Activated T-cell treated with anti-CD3 and anti-CD28 coated beads for 1 hour (primary cell): ENCODE results near the gene PTPRN.

ENCODE experiments used
- DNase-seq: peaks from one replicate; pipeline ENCODE4 v3.0.0-alpha.2; 2020; ENCODE audit warnings: low read depth

PTPRN gene

DNA sequence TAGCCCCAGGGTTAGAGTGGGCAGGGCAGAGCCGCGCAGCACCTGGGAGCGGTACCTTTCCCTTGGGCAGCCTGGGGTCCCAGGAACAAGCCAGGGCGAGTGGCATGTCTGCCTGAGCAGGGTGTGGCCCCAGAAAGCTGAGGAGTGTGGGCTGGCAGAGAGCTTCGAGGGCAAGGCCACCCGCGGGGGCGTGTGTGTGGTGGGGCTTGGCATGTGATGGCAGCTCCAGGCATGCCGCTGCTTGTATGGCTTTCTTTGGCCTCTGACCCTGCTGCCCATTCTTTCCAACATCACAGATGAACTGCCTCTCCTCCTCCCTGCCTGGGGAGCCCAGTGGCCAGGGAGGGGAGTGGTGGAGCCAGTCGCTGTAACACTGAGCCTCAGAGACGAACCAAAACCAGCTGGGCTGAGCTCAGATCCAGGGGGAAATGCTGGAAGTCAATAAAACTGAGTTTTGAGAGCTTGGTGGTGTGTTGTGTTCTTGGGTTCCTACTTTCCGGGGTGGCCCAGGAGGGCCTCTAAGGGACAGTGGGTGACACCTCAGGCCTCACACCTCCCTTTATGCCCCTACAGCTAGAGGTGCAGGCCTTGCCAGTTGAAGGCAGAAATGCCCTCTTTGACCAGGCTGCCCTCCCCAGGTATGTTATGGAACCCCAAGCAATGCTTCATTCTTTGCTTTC lies 22.6 kb downstream of the PTPRN start:
- no peak for DNase-seq

DNA sequence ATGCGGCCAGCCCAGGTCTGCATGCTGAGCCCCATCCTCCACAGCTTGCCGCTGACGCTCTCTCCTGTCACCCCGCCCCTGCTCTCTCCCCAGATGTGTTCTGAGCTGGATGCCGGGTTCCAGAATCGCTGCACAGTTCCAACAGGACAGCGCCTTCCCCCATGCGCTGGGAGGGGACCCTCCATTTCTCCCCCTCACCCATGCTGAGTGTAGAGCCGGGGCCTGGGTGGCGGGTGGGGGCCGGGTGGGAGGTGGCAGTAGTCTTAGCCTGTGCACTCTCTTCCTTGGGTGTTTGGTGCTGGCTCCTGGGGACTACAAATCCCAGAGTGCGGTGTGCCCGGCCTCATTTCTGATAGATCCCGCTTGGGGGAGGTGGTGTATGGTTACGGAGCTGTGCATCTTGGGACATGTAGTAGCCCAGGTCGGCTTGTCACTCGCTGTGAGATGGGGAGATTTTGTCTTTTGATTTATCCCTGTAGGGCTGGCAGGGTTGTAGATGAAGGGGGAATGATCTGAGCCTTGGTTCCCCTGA lies 23.2 kb downstream of the PTPRN start:
- DNase-seq: no peak

- DNase-seq: no peak
These were observed 23.8 kb downstream of the PTPRN start for GRCh38 chr2:219285373-219285735.

DNA sequence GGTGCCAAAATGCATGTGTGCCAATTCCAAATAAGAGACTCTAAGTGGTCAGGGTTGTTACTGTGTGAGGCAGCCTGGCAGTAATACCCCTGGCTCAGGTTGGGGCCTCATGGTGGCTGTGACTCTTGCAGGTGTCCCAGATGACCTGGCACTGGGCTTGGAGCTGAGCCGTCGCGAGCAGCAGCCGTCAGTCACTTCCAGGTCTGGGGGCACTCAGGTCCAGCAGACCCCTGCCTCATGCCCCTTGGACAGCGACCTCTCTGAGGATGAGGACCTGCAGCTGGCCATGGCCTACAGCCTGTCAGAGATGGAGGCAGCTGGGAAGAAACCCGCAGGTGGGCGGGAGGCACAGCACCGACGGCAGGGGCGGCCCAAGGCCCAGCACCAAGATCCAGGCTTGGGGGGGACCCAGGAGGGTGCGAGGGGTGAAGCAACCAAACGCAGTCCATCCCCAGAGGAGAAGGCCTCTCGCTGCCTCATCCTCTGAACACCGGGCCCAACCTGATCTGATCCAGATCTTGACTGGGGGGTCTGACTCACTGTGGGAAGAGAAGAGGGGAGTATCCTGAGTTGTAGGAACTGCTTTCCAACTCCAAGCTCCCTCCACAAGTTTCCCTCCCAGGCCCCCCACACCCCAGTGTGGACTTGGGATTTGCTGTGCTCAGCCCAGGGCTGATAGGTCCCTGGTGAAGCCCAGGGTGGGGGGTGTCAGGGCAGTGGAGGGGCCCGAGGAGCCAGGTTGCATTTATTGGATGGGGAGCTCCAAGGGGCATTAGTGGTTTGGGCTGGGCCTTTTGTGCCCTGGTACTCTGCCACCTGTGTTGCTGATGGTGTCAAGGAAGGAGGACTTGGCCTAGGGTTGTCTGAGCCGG lies 24.5 kb downstream of the PTPRN start:
- no peak for DNase-seq

DNA sequence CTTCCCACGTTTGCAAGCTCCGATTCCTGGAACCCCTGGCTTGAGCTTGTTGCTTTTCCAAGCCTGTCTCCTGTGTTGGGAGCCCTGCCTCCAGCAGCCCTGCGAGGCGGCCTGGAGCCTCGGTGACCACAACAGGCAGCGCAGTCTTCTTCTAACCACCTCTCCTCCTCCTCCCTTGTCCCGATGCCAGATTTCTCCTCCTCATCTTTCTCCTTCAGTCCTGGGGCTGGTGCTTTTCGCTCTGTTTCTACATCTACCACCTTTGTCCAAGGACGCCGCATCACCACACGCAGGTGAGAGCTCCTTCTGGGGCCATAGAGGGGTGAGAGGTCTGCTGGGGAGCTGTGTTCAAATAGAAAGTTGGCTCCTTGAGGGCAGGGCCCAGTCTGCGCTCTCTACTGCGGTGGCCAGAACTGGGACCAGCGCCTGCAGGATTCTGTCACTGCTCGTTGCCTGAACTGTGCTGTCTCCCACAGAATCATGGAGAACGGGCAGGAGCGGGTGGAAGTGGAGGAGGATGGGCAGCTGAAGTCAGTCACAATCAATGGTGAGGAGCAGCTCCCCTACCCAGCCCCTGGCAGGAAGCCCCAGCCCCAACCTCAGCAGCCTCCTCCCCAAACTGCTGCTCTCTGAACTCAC lies 26.1 kb downstream of the PTPRN start:
- no peak for DNase-seq

- no peak for DNase-seq
These were observed 26.8 kb downstream of the PTPRN start for GRCh38 chr2:219282375-219282774.

GRCh38 chr2:219281588-219281987 lies 27.6 kb downstream of the PTPRN start:
- DNase-seq: no peak

DNA sequence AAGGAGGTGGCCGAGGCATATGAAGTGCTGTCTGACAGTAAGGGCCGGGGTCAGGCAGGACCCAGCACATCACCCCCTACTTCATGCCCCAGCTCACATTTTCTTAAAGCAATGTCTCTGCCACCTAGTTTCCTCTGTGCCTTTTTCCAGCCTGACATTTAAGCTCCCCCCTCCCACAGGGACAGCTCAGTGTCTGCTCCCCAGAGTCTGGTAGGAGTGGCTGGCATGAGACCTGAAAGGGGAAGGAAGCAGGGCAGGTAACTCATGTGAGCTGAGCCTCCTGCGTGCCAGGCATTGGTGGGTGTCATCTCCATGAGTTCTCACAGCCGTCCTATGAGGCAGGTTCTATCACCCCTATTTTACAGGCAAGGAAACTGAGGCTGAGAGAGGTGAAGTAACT lies 28.6 kb downstream of the PTPRN start:
- no peak for DNase-seq

GRCh38 chr2:219279916-219280516 lies 29.2 kb downstream of the PTPRN start:
- DNase-seq: no peak

GRCh38 chr2:219279151-219279915 lies 29.9 kb downstream of the PTPRN start, which contains the start of gene DNAJB2:
Gene DNAJB2, plus strand, starts transcription at chr2:219279366. Its CDS starts 468 bp downstream, at chr2:219279834.
- peak; percentile 96 for DNase-seq

GRCh38 chr2:219278655-219279150 lies 30.5 kb downstream of the PTPRN start:
- no peak for DNase-seq

DNA sequence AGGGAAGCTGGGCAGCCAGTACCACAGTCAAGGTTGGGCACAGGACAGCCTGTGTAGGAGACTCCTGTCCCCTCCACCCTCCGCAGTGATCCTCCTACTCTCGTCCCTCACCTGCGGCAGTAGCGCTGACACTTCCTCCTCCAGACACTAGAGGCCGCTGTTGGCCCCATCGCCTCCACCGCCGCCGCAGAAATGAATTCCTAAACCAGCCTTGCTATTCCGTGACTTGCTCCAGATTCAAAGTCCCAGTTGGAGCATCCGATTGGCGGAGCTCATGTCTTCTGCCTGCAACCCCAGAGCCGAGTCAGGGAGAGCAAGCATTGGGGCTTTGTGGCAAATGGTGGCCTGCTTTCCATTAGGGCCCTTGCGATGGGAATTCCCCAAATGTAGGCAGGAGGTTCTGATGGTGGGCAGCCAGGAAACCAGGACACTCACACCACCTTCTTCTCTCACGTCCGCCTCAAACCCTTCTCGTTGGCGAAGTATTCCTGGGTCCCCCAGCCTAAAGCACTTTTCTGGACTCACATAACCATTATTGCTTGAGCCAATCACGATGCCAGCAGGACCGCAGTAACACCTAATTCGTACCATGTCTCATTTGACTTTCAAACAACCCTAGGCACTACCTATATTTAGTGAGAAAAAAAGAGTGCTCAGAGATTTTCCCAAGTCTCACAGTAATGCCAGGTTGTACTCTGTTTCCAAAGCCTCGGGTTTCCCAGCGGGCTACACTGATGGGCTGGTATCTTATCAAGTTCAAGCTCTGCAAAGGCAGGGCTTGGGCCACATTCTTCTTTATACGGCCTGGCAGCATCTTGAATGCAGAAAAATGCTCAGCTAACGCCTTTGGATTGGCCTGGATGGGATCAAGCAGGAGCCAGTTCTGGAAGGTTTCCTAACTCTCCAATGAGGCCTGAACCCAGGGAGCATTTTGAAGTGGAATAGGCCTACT lies 31.2 kb downstream of the PTPRN start:
- peak; percentile 63 for DNase-seq

GRCh38 chr2:219274361-219274921 lies 34.8 kb downstream of the PTPRN start:
- DNase-seq: no peak

GRCh38 chr2:219273937-219274336 lies 35.3 kb downstream of the PTPRN start:
- no peak for DNase-seq

DNA sequence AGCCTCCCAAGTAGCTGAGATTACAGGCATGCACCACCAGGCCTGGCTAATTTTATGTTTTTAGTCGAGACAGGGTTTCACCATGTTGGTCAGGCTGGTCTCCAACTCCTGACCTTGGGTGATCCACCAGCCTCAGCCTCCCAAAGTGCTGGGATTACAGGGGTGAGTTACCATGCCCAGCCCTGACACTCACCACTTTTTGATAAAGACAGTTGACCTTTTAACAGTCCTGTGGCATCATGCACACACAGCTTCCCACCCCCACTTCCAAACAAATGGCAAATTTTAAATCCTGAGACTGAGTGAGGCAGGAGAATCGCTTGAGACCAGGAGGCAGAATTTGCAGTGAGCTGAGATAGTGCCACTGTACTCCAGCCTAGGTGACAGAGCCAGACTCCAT lies 36.2 kb downstream of the PTPRN start:
- no peak for DNase-seq

DNA sequence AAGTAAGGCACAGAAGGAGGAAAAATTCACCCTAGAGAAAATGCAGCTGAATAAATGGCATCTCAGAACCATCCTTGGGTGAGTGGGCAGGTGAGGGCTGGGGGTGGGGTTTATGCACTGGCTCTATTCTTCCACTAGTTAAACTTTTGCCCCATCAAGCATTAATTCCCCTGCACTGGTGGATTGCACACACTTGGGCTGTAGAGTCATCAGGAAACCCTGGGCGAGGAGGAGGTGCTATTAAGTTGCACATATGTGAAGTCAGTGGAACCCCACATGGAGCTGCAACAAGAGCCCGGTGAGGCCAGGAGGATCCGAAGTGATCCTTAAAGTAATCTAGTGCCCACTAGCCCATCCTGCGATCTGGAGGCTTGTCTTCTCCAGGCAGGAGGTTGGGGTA lies 36.8 kb downstream of the PTPRN start:
- no peak for DNase-seq

DNA sequence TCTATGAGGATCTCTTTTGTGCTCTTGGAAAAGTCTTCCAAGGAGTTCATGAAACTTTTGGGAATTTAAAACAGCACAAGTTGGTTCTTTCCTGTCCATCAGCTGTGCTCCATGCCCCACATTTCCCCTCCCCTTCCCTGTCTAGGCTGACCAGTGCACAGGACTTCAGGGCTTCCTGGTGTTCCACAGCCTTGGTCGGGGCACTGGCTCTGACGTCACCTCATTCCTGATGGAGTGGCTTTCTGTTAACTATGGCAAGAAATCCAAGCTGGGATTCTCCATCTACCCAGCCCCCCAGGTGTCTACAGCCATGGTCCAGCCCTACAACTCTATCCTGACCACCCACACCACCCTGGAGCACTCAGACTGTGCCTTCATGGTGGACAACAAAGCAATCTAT lies 38.2 kb downstream of the PTPRN start:
- DNase-seq: no peak

DNA sequence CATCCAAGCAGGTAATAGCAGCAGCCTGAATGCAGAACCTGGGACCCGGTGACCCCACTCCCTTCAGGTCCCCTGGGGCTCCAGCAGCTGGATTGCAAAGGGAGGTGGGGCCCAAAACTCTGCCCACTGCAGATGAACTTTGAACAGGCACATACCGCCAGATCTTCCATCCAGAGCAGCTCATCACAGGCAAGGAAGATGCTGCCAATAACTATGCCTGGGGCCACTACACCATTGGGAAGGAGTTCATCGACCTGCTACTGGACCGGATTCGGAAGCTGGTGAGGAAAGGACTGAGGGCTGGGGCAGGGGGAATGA lies 39.2 kb downstream of the PTPRN start:
- no peak for DNase-seq

DNA sequence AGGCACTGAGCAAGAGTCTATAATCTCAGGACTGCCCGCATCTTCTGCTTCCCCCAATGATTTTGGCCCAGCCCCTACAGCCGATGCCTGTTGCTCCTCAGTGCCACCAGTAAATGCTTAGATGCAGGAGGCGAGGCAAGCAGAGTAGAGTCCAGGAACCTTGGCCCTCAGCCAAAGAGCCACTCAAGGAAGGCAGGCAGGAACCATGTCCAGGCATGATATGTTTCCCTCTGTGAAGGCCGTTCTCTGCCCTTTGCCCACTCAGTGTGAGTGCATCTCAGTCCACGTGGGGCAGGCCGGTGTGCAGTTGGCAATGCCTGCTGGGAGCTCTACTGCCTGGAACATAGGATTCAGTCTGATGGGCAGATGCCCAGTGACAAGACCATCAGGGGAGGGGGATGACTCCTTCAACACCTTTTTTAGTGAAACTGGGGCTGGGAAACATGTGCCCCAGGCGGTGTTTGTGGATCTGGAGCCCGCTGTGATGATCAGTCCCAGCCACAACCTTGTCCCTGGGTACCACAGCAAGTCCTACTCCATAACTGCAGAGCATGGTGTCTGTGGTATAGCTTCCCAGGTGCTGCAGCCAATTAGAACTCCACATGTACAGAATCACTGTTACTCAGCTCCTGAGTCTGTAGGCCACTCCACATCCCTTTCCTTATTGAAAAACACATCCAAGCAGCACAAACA lies 39.7 kb downstream of the PTPRN start:
- DNase-seq: no peak
